ENCODE results near the gene LILRB5. TPM values are rescaled to one million over a fixed set of nuclear protein-coding genes. Genes with fewer than 3 reads are reported as not detected.
"Not testable (repeated sequence)": the region's sequence is repeated elsewhere in the genome, so short reads cannot be mapped to it uniquely, and the experiment has no call there.

Gene LILRB5
- total and polyA plus RNA-seq, 4 donors, result 2.7 to 48.7 (median 11.7) TPM

- not testable (repeated sequence) for DNase-seq
Observed at GRCh38 chr19:54224619-54225018, 32.5 kb downstream of the LILRB5 start.

GRCh38 chr19:54223937-54224281 lies 33.2 kb downstream of the LILRB5 start:
- not testable (repeated sequence) for H3K27ac ChIP-seq (ENCODE audit: low read depth in 1 of 2, low read length in 2 of 2); H3K36me3 ChIP-seq (ENCODE audit: control insufficient read depth in 1 of 2, insufficient read depth in 2 of 2, low read length in 1 of 2); H3K4me1 ChIP-seq (ENCODE audit: control insufficient read depth in 1 of 2, insufficient read depth in 2 of 2, low read length in 2 of 2); H3K4me3 ChIP-seq (ENCODE audit: low read length in 2 of 2); H3K9me3 ChIP-seq (ENCODE audit: control insufficient read depth, low read length); DNase-seq; H3K27me3 ChIP-seq (ENCODE audit: control insufficient read depth in 1 of 2, insufficient read depth in 2 of 2, low read length in 1 of 2)
- intact Hi-C loops (cut with DNase I), result loop anchor here in 1 of 2 donors (2.0 kb wide), 1 partner anchor 15 kb away; no protein-coding TSS in a partner anchor
- WGBS, 2 donors, result 40 to 45% methylated on average over 5 of the region's 5 CpGs
- peak; percentile 54 for ATAC-seq (ENCODE audit: low FRiP score)

More at GRCh38 chr19:54224619-54225018, 32.5 kb downstream of the LILRB5 start:
- ATAC-seq (ENCODE audit: low FRiP score); H3K27me3 ChIP-seq (ENCODE audit: control insufficient read depth in 1 of 2, insufficient read depth in 2 of 2, low read length in 1 of 2); intact Hi-C loops (cut with DNase I); H3K36me3 ChIP-seq (ENCODE audit: control insufficient read depth in 1 of 2, insufficient read depth in 2 of 2, low read length in 1 of 2); H3K27ac ChIP-seq (ENCODE audit: low read depth in 1 of 2, low read length in 2 of 2); H3K4me1 ChIP-seq (ENCODE audit: control insufficient read depth in 1 of 2, insufficient read depth in 2 of 2, low read length in 2 of 2); H3K9me3 ChIP-seq (ENCODE audit: control insufficient read depth, low read length); H3K4me3 ChIP-seq (ENCODE audit: low read length in 2 of 2): not testable (repeated sequence)
- 78 to 81% methylated on average over 10 of the region's 10 CpGs for WGBS, 2 donors

- H3K9me3 ChIP-seq (ENCODE audit: control insufficient read depth, low read length); H3K4me1 ChIP-seq (ENCODE audit: control insufficient read depth in 1 of 2, insufficient read depth in 2 of 2, low read length in 2 of 2); H3K27me3 ChIP-seq (ENCODE audit: control insufficient read depth in 1 of 2, insufficient read depth in 2 of 2, low read length in 1 of 2); H3K36me3 ChIP-seq (ENCODE audit: control insufficient read depth in 1 of 2, insufficient read depth in 2 of 2, low read length in 1 of 2); H3K4me3 ChIP-seq (ENCODE audit: low read length in 2 of 2); H3K27ac ChIP-seq (ENCODE audit: low read depth in 1 of 2, low read length in 2 of 2): not testable (repeated sequence)
- ATAC-seq (ENCODE audit: low FRiP score) (peak; percentile 61), DNase-seq (peak in 1 of 2 donors; percentile 41)
- 25 to 28% methylated on average over 14 of the region's 14 CpGs for WGBS, 2 donors
- intact Hi-C loops (cut with DNase I), result loop anchor here in 1 of 2 donors (2.0 kb wide), 1 partner anchor 15 kb away; no protein-coding TSS in a partner anchor
Observed at GRCh38 chr19:54223277-54223936, 33.7 kb downstream of the LILRB5 start.

GRCh38 chr19:54222474-54223276 lies 34.4 kb downstream of the LILRB5 start, which contains the start of gene LILRB3:
LILRB3 (minus strand) TSS chr19:54223007; CDS start chr19:54222976, 31 bp downstream.
- intact Hi-C loops (cut with DNase I), result loop anchor here in 1 of 2 donors (2.0 kb wide), 1 partner anchor 16 kb away; no protein-coding TSS in a partner anchor
- H3K27me3 ChIP-seq (ENCODE audit: control insufficient read depth in 1 of 2, insufficient read depth in 2 of 2, low read length in 1 of 2); H3K4me1 ChIP-seq (ENCODE audit: control insufficient read depth in 1 of 2, insufficient read depth in 2 of 2, low read length in 2 of 2); H3K27ac ChIP-seq (ENCODE audit: low read depth in 1 of 2, low read length in 2 of 2); H3K9me3 ChIP-seq (ENCODE audit: control insufficient read depth, low read length); H3K36me3 ChIP-seq (ENCODE audit: control insufficient read depth in 1 of 2, insufficient read depth in 2 of 2, low read length in 1 of 2); H3K4me3 ChIP-seq (ENCODE audit: low read length in 2 of 2); DNase-seq: not testable (repeated sequence)
- peak; percentile 50 for ATAC-seq (ENCODE audit: low FRiP score)
- 63 to 69% methylated on average over 16 of the region's 16 CpGs for WGBS, 2 donors

GRCh38 chr19:54221947-54222346 lies 35.1 kb downstream of the LILRB5 start:
- not testable (repeated sequence) for H3K27me3 ChIP-seq (ENCODE audit: control insufficient read depth in 1 of 2, insufficient read depth in 2 of 2, low read length in 1 of 2); DNase-seq; H3K4me1 ChIP-seq (ENCODE audit: control insufficient read depth in 1 of 2, insufficient read depth in 2 of 2, low read length in 2 of 2); H3K4me3 ChIP-seq (ENCODE audit: low read length in 2 of 2); H3K36me3 ChIP-seq (ENCODE audit: control insufficient read depth in 1 of 2, insufficient read depth in 2 of 2, low read length in 1 of 2); ATAC-seq (ENCODE audit: low FRiP score); H3K9me3 ChIP-seq (ENCODE audit: control insufficient read depth, low read length); H3K27ac ChIP-seq (ENCODE audit: low read depth in 1 of 2, low read length in 2 of 2)
- 72 to 74% methylated on average over 6 to 7 of the region's 7 CpGs for WGBS, 2 donors
- intact Hi-C loops (cut with DNase I), result loop anchor here in 1 of 2 donors (2.0 kb wide), 1 partner anchor 17 kb away; no protein-coding TSS in a partner anchor

- H3K9me3 ChIP-seq (ENCODE audit: control insufficient read depth, low read length); intact Hi-C loops (cut with DNase I); H3K27ac ChIP-seq (ENCODE audit: low read depth in 1 of 2, low read length in 2 of 2); H3K4me3 ChIP-seq (ENCODE audit: low read length in 2 of 2); H3K36me3 ChIP-seq (ENCODE audit: control insufficient read depth in 1 of 2, insufficient read depth in 2 of 2, low read length in 1 of 2); ATAC-seq (ENCODE audit: low FRiP score); H3K4me1 ChIP-seq (ENCODE audit: control insufficient read depth in 1 of 2, insufficient read depth in 2 of 2, low read length in 2 of 2); H3K27me3 ChIP-seq (ENCODE audit: control insufficient read depth in 1 of 2, insufficient read depth in 2 of 2, low read length in 1 of 2): not testable (repeated sequence)
- DNase-seq, result peak in 1 of 2 donors; percentile 44
- WGBS, 2 donors, result 79 to 83% methylated on average over 2 to 5 of the region's 5 CpGs
Observed at GRCh38 chr19:54219702-54220101, 37.4 kb downstream of the LILRB5 start.

GRCh38 chr19:54218960-54219661 lies 38.0 kb downstream of the LILRB5 start:
- H3K4me1 ChIP-seq (ENCODE audit: control insufficient read depth in 1 of 2, insufficient read depth in 2 of 2, low read length in 2 of 2), result no peaks in the 10 kb centered on the region
- H3K27me3 ChIP-seq (ENCODE audit: control insufficient read depth in 1 of 2, insufficient read depth in 2 of 2, low read length in 1 of 2), result no peaks in the 10 kb centered on the region
- 90 to 92% methylated on average over 27 of the region's 27 CpGs for WGBS, 2 donors
- no peak overlapping the region for H3K4me3 ChIP-seq (ENCODE audit: low read length in 2 of 2)
- H3K27ac ChIP-seq (ENCODE audit: low read depth in 1 of 2, low read length in 2 of 2), result no peak overlapping the region
- H3K9me3 ChIP-seq (ENCODE audit: control insufficient read depth, low read length), result no peaks in the 10 kb centered on the region
- intact Hi-C loops (cut with DNase I), result no loop called here
- H3K36me3 ChIP-seq (ENCODE audit: control insufficient read depth in 1 of 2, insufficient read depth in 2 of 2, low read length in 1 of 2), result no peaks in the 10 kb centered on the region
- DNase-seq, result peak in 1 of 2 donors; percentile 42
- ATAC-seq (ENCODE audit: low FRiP score), result no peak

- ATAC-seq (ENCODE audit: low FRiP score) (no peak), DNase-seq (no peak)
- Histone ChIP-seq H3K4me1 (ENCODE audit: control insufficient read depth in 1 of 2, insufficient read depth in 2 of 2, low read length in 2 of 2) (no peaks in the 10 kb centered on the region), H3K36me3 (ENCODE audit: control insufficient read depth in 1 of 2, insufficient read depth in 2 of 2, low read length in 1 of 2) (no peaks in the 10 kb centered on the region), H3K4me3 (ENCODE audit: low read length in 2 of 2) (no peak overlapping the region), H3K9me3 (ENCODE audit: control insufficient read depth, low read length) (no peaks in the 10 kb centered on the region), H3K27me3 (ENCODE audit: control insufficient read depth in 1 of 2, insufficient read depth in 2 of 2, low read length in 1 of 2) (no peaks in the 10 kb centered on the region), H3K27ac (ENCODE audit: low read depth in 1 of 2, low read length in 2 of 2) (no peak overlapping the region)
- 78 to 85% methylated on average over 5 to 8 of the region's 8 CpGs for WGBS, 2 donors
- intact Hi-C loops (cut with DNase I), result no loop called here
Observed at GRCh38 chr19:54218259-54218658, 38.8 kb downstream of the LILRB5 start.
